ENCODE data around the gene RXFP1.

RXFP1 gene

DNA sequence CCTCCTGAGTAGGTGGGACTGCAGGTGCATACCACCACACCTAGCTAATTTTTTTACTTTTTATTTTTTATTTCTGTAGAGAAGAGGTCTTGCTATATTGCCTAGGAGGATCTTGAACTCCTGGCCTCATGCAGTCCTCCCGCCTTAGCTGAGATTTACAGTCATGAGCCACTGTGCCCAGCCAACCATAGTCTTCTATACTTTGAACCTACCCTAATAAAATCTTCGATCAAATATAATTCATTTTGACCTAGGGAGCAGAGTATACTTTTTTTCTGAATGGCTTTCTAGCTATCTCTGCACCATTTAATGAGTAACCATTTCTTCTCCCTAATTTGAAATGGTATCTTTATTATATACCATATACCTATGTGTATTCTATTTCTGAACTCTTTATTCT lies 157.1 kb downstream of the RXFP1 start:
- no peak overlapping the region for H3K9ac ChIP-seq (ENCODE audit: low read length)
- H3K36me3 ChIP-seq (ENCODE audit: control insufficient read depth, low read depth, low read length) = no peaks in the 10 kb centered on the region
- H3K4me3 ChIP-seq (ENCODE audit: low read length) = no peak overlapping the region
- no peaks in the 10 kb centered on the region for H3K4me1 ChIP-seq (ENCODE audit: control insufficient read depth, low read depth, low read length)
- no peak overlapping the region for H3K27ac ChIP-seq (ENCODE audit: low read length)
- no peaks in the 10 kb centered on the region for H3K9me3 ChIP-seq (ENCODE audit: control insufficient read depth, low read depth, low read length)
- no peaks in the 10 kb centered on the region for H3K27me3 ChIP-seq (ENCODE audit: control insufficient read depth, insufficient read depth, low read length)

DNA sequence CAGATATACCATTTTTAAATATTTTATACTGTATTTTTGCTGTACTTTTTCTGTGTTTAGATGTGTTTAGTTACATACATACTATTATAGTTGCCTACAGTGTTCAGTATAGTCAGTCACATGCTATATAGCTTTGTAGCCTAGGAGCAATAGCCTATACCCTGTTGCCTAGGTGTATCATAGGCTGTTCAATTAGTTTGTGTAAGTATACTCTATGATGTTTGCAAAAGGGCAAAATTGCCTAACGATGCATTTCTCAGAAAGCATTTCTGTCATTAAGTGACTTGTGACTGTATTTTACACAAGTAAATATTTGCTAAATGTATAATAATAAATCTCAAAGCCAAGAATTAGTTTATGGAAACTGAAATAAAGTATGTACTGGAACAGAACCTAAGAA lies 159.9 kb downstream of the RXFP1 start:
- no peaks in the 10 kb centered on the region for H3K4me1 ChIP-seq (ENCODE audit: control insufficient read depth, low read depth, low read length)
- H3K27ac ChIP-seq (ENCODE audit: low read length) = no peak overlapping the region
- no peaks in the 10 kb centered on the region for H3K9me3 ChIP-seq (ENCODE audit: control insufficient read depth, low read depth, low read length)
- no peaks in the 10 kb centered on the region for H3K27me3 ChIP-seq (ENCODE audit: control insufficient read depth, insufficient read depth, low read length)
- no peak overlapping the region for H3K9ac ChIP-seq (ENCODE audit: low read length)
- no peak overlapping the region for H3K4me3 ChIP-seq (ENCODE audit: low read length)
- no peaks in the 10 kb centered on the region for H3K36me3 ChIP-seq (ENCODE audit: control insufficient read depth, low read depth, low read length)

DNA sequence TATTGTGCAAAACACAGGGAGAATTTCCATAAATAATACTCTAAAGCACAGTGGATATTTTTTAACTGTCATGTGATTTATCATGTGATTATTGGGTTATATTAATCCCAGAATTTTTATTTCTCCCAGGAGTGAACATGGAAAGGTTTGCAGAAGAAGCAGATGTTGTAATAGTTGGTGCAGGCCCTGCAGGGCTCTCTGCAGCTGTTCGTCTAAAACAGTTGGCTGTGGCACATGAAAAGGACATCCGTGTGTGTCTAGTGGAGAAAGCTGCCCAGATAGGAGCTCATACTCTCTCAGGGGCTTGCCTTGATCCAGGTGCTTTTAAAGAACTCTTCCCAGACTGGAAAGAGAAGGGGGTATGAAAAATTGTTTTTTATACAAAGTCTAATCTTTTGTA lies 160.4 kb downstream of the RXFP1 start:
- Histone ChIP-seq H3K27ac (ENCODE audit: low read length) (no peak overlapping the region), H3K36me3 (ENCODE audit: control insufficient read depth, low read depth, low read length) (no peaks in the 10 kb centered on the region), H3K4me1 (ENCODE audit: control insufficient read depth, low read depth, low read length) (no peaks in the 10 kb centered on the region), H3K9ac (ENCODE audit: low read length) (no peak overlapping the region), H3K27me3 (ENCODE audit: control insufficient read depth, insufficient read depth, low read length) (no peaks in the 10 kb centered on the region), H3K4me3 (ENCODE audit: low read length) (no peak overlapping the region), H3K9me3 (ENCODE audit: control insufficient read depth, low read depth, low read length) (no peaks in the 10 kb centered on the region)

DNA sequence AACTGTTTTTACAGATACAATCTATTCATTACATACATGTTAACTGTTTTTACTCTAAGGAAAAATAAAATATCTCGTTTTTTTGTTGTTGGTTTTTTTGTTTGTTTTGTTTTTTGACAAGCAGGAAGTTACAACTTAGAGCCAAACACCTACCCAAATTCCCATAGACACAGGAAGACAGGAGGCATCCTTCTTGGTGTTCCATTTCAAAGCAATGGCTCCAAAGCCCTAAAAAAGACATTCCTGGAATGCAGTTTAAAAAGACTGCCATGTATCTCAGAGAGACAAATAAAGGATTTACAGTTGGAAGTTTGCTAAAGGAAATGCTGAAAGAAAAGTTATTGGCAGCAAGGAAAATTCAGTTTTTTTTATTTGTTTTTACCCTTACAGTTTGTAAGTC lies 167.1 kb downstream of the RXFP1 start:
- no peak overlapping the region for H3K27ac ChIP-seq (ENCODE audit: low read length)
- H3K36me3 ChIP-seq (ENCODE audit: control insufficient read depth, low read depth, low read length) = no peaks in the 10 kb centered on the region
- H3K4me1 ChIP-seq (ENCODE audit: control insufficient read depth, low read depth, low read length) = peaks cover 7% of the 10 kb centered on the region
- H3K4me3 ChIP-seq (ENCODE audit: low read length) = no peak overlapping the region
- no peak overlapping the region for H3K9ac ChIP-seq (ENCODE audit: low read length)
- H3K27me3 ChIP-seq (ENCODE audit: control insufficient read depth, insufficient read depth, low read length) = no peaks in the 10 kb centered on the region
- no peaks in the 10 kb centered on the region for H3K9me3 ChIP-seq (ENCODE audit: control insufficient read depth, low read depth, low read length)

Measured in iPS-18a (cell line).